Measurements from ENCODE around the gene SGCA.

DNA sequence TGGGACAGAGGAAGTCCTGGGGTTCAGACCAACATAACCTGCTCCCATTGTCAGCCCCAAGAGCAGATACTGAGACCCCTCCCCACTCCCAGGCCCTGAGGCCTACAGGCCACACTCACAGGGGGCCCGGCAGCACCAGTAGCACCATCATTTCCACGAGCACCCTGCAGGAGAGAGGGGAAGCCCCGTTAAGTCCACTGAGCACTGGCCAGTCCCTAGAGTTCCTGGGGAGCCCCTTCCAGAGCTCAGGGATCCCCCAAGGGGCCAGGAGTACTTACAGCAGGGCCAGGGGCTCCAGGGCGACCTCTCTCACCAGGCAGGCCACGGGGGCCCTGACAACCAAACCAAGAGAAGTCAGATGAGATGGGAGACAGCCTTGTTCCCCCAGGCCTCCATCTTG, 30.2 kb downstream of the SGCA start:
- TF ChIP-seq, protein P1, sequence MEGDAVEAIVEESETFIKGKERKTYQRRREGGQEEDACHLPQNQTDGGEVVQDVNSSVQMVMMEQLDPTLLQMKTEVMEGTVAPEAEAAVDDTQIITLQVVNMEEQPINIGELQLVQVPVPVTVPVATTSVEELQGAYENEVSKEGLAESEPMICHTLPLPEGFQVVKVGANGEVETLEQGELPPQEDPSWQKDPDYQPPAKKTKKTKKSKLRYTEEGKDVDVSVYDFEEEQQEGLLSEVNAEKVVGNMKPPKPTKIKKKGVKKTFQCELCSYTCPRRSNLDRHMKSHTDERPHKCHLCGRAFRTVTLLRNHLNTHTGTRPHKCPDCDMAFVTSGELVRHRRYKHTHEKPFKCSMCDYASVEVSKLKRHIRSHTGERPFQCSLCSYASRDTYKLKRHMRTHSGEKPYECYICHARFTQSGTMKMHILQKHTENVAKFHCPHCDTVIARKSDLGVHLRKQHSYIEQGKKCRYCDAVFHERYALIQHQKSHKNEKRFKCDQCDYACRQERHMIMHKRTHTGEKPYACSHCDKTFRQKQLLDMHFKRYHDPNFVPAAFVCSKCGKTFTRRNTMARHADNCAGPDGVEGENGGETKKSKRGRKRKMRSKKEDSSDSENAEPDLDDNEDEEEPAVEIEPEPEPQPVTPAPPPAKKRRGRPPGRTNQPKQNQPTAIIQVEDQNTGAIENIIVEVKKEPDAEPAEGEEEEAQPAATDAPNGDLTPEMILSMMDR (IDR thresholded peaks at IDR 0.05; ENCODE audit: low read length) = no peak
- TF ChIP-seq EZH2 (optimal IDR thresholded peaks at IDR 0.05; ENCODE audit: low read depth, low read length) = no peak
- no peak for TF ChIP-seq EZH2phosphoT487 (IDR thresholded peaks at IDR 0.05; ENCODE audit: low read length)

All from MM.1S (cell line).